Neural progenitor cell (in vitro differentiated cells): Measurements from ENCODE around the gene ZNF254. TPM values are rescaled to one million over a fixed set of nuclear protein-coding genes. Genes with fewer than 3 reads are reported as not detected.

Experiments used
- DNase-seq: peaks from one replicate; pipeline ENCODE4 v3.0.0-alpha.2; 2016; ENCODE audit warnings: low spot score
- H2AFZ ChIP-seq: fragments of 200-600 bp; sonication (generic); replicated peaks from 2 replicates; pipeline ENCODE4 v1.6.1; 2016; ENCODE audit warnings: antibody characterized with exemption
- H3F3A ChIP-seq: fragments of 200-600 bp; sonication (generic); 2 replicates; pipeline ENCODE4 v1.6.1; 2016; ENCODE audit warnings: antibody characterized with exemption, low read depth
- H3K27ac ChIP-seq: fragments of 200-600 bp; sonication (generic); 2 replicates; pipeline ENCODE4 v1.5.1; 2016; ENCODE audit warnings: mild to moderate bottlenecking
- H3K27me3 ChIP-seq: fragments of 200-600 bp; sonication (generic); 2 replicates; pipeline ENCODE4 v1.6.1; 2016; ENCODE audit warnings: mild to moderate bottlenecking, moderate library complexity
- H3K36me3 ChIP-seq: fragments of 200-600 bp; sonication (generic); 2 replicates; pipeline ENCODE4 v1.5.1; 2016
- H3K4me1 ChIP-seq: fragments of 200-600 bp; sonication (generic); 2 replicates; pipeline ENCODE4 v1.6.1; 2016; ENCODE audit warnings: mixed run types
- H3K4me2 ChIP-seq: fragments of 200-600 bp; sonication (generic); 2 replicates; pipeline ENCODE4 v1.6.1; 2016
- H3K4me3 ChIP-seq: fragments of 200-600 bp; sonication (generic); 2 replicates; pipeline ENCODE4 v1.5.1; 2016
- H3K79me2 ChIP-seq: fragments of 200-600 bp; sonication (generic); 2 replicates; pipeline ENCODE4 v1.6.1; 2016; ENCODE audit warnings: low read depth
- H3K9ac ChIP-seq: fragments of 200-600 bp; sonication (generic); 2 replicates; pipeline ENCODE4 v1.6.1; 2016
- H3K9me3 ChIP-seq: fragments of 200-600 bp; sonication (generic); 2 replicates; pipeline ENCODE4 v1.5.1; 2016; ENCODE audit warnings: low read depth
- H4K20me1 ChIP-seq: fragments of 200-600 bp; sonication (generic); 2 replicates; pipeline ENCODE4 v1.6.1; 2016; ENCODE audit warnings: low read depth
- H3K27ac Mint-ChIP-seq: 3 replicates; pipeline ENCODE4 v1.8.0; 2021; ENCODE audit warnings: mixed read lengths
- H3K27me3 Mint-ChIP-seq: 2 replicates; pipeline ENCODE4 v1.8.0; 2022; ENCODE audit warnings: low read depth, mild to moderate bottlenecking, inconsistent platforms, moderate library complexity, mixed read lengths; ENCODE audit not compliant: insufficient read depth
- H3K36me3 Mint-ChIP-seq: 3 replicates; pipeline ENCODE4 v1.8.0; 2021; ENCODE audit warnings: mixed read lengths
- H3K4me1 Mint-ChIP-seq: 3 replicates; pipeline ENCODE4 v1.8.0; 2021; ENCODE audit warnings: mixed read lengths
- H3K4me3 Mint-ChIP-seq: 3 replicates; pipeline ENCODE4 v1.8.0; 2021; ENCODE audit warnings: mild to moderate bottlenecking, moderate library complexity, mixed read lengths
- H3K9me3 Mint-ChIP-seq: 3 replicates; pipeline ENCODE4 v1.8.0; 2020; ENCODE audit warnings: mixed read lengths
- EZH2 ChIP-seq: fragments of 200-600 bp; sonication (generic); IDR thresholded peaks from 2 replicates; pipeline ENCODE4 v1.6.1; 2017; ENCODE audit warnings: antibody characterized with exemption, mild to moderate bottlenecking, moderate library complexity
- EZH2phosphoT487 ChIP-seq: fragments of 200-600 bp; sonication (generic); IDR thresholded peaks from 2 replicates; pipeline ENCODE4 v1.6.1; 2017; ENCODE audit warnings: antibody characterized with exemption
- total RNA-seq: library from RNA; depleted of rRNA; stranded (reverse); fragments of >200 nt; gene quantifications from 2 replicates; pipeline ENCODE4 v1.2.3, GENCODE V29; 2015; ENCODE audit warnings: low replicate concordance
- TF ChIP-seq, protein P1 (sequence below): fragments of 200-600 bp; sonication (generic); IDR thresholded peaks from 2 replicates; pipeline ENCODE4 v1.5.1; 2017; ENCODE audit warnings: antibody characterized with exemption, mild to moderate bottlenecking

The ZNF254 gene
- total RNA-seq, 1 donor from 2014 or later, result 85.5 TPM

DNA sequence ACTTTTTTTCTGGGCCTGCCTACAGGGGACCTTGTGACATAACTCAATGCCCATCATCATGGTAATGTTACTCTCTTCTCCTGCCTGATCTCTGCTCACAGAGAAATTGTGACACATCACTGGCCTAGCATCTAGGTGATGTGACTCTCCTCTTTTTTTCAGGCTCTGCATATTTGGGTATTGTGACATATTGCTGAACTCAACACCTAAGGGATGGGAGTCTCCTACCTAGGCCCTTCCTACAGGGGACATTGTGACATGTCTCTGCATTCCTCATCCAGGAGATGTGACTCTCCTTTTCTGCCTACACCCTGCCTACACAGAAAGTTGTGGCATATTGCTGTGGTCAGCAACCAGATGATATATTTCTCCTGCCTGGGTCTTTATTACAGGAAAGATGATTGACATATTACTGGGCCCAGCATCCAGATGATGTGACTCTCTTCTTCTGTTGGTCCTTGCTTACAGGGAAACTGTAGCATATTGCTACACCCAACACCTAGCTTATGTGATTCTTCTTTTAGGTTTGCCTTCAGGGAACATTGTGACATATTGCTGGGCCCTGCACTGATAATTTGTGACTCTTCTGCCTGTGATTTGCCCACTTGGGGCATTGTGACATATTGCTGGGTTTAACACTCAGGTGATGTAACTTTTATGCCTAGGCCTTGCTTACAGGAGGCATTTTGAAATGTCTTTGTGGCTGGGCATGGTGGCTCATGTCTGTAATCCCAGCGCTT, 21.0 kb upstream of the ZNF254 start:
- Mint-ChIP-seq H3K9me3 (no peaks in the 10 kb centered on the region), H3K4me1 (no peaks in the 10 kb centered on the region), H3K27ac (no peak overlapping the region), H3K4me3 (no peak overlapping the region), H3K27me3 (peaks cover 3% of the 10 kb centered on the region), H3K36me3 (peaks cover 56% of the 10 kb centered on the region)
- Histone ChIP-seq H3K4me3 (no peak overlapping the region), H3K27ac (no peak overlapping the region), H4K20me1 (no peaks in the 10 kb centered on the region), H3K27me3 (no peaks in the 10 kb centered on the region), H3K36me3 (no peaks in the 10 kb centered on the region), H3K9ac (no peak overlapping the region), H3K79me2 (no peaks in the 10 kb centered on the region), H2AFZ (no peak overlapping the region), H3K9me3 (no peaks in the 10 kb centered on the region), H3K4me1 (no peaks in the 10 kb centered on the region), H3K4me2 (no peak overlapping the region), H3F3A (no peaks in the 10 kb centered on the region)
- DNase-seq, result no peak
- TF ChIP-seq EZH2phosphoT487 (no peak), EZH2 (no peak)
- TF ChIP-seq, protein P1, sequence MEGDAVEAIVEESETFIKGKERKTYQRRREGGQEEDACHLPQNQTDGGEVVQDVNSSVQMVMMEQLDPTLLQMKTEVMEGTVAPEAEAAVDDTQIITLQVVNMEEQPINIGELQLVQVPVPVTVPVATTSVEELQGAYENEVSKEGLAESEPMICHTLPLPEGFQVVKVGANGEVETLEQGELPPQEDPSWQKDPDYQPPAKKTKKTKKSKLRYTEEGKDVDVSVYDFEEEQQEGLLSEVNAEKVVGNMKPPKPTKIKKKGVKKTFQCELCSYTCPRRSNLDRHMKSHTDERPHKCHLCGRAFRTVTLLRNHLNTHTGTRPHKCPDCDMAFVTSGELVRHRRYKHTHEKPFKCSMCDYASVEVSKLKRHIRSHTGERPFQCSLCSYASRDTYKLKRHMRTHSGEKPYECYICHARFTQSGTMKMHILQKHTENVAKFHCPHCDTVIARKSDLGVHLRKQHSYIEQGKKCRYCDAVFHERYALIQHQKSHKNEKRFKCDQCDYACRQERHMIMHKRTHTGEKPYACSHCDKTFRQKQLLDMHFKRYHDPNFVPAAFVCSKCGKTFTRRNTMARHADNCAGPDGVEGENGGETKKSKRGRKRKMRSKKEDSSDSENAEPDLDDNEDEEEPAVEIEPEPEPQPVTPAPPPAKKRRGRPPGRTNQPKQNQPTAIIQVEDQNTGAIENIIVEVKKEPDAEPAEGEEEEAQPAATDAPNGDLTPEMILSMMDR, result no peak

DNA sequence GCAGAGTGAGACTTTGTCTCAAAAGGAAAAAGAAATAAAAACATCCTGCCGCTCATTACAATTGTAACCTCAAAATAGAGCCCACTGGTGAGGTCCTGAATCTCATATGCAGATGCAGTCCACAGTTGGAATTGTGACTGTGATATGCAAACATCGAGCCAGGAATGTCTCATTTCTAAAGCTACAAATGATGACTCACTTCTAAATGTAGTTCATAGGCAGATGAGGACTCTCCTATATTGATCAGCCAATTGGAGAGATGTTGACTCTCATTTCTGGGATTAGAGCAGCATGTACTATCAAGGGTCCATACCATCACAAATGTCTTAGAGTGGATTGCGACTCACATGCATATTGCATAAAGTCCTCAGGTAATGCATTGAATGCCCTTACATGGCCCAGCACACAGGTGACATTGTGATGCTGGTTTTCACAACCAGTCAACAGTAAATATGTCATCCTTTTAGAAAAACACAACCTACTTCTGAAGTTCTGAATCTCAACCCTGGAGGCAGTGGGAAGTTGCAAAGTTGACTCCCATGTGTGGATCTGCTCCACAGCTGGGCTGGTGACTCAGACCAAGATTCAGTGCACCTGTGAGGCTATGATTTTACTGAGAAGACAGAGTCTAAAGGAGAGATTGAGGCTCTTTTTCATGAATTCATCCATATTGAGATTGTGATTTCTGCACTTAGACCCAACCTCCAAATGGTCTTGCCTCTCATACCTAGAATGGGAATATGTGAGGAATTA, 16.9 kb upstream of the ZNF254 start:
- Histone ChIP-seq H3K27me3 (no peaks in the 10 kb centered on the region), H3K9ac (no peak overlapping the region), H3K36me3 (peaks cover 3% of the 10 kb centered on the region), H3K4me1 (no peaks in the 10 kb centered on the region), H3K4me2 (no peak overlapping the region), H2AFZ (no peak overlapping the region), H3K27ac (no peak overlapping the region), H3F3A (no peaks in the 10 kb centered on the region), H3K4me3 (no peak overlapping the region), H3K9me3 (no peaks in the 10 kb centered on the region), H4K20me1 (no peaks in the 10 kb centered on the region), H3K79me2 (no peaks in the 10 kb centered on the region)
- H3K36me3 Mint-ChIP-seq, result peaks cover 64% of the 10 kb centered on the region
- H3K27ac Mint-ChIP-seq, result no peak overlapping the region
- peaks cover 4% of the 10 kb centered on the region for H3K4me1 Mint-ChIP-seq
- H3K9me3 Mint-ChIP-seq, result peaks cover 11% of the 10 kb centered on the region
- TF ChIP-seq EZH2 (no peak), EZH2phosphoT487 (no peak)
- TF ChIP-seq, protein P1, result no peak
- peaks cover 3% of the 10 kb centered on the region for H3K27me3 Mint-ChIP-seq
- H3K4me3 Mint-ChIP-seq, result no peak overlapping the region
- no peak for DNase-seq

DNA sequence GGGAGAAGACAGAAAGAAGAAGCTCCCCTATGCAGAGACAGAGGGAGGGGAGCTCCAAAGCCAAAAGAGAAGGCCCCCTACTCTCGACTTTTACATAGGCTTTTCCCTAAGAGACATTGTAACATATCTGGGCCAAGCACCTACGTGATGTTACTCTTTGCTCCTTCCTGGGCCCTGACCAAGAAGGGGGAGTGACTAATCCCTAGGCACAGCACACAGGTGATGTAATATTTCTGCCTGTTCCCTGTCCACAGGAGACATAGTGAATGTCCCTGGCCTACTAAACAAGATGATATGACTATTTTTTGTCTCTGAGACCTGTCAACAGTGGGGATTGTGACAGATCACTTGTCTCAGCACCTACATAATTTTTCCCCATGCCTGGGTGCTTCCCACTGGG, 15.9 kb upstream of the ZNF254 start:
- H3K27me3 Mint-ChIP-seq, result peaks cover 3% of the 10 kb centered on the region

More for the DNA sequence above, 15.9 kb upstream of the ZNF254 start:
- Mint-ChIP-seq H3K36me3 (peaks cover 65% of the 10 kb centered on the region), H3K4me1 (peaks cover 8% of the 10 kb centered on the region), H3K9me3 (peaks cover 18% of the 10 kb centered on the region), H3K4me3 (no peak overlapping the region), H3K27ac (no peak overlapping the region)
- Histone ChIP-seq H3K9ac (no peak overlapping the region), H3K36me3 (peaks cover 3% of the 10 kb centered on the region), H3K4me3 (no peak overlapping the region), H3F3A (no peaks in the 10 kb centered on the region), H3K4me1 (no peaks in the 10 kb centered on the region), H3K79me2 (no peaks in the 10 kb centered on the region), H3K9me3 (no peaks in the 10 kb centered on the region), H3K27me3 (no peaks in the 10 kb centered on the region), H2AFZ (no peak overlapping the region), H4K20me1 (no peaks in the 10 kb centered on the region), H3K27ac (no peak overlapping the region), H3K4me2 (no peak overlapping the region)
- TF ChIP-seq EZH2, result no peak
- TF ChIP-seq, protein P1, result no peak
- TF ChIP-seq EZH2phosphoT487, result no peak
- no peak for DNase-seq
